Pancreas (tissue), 10 donors: Measurements from ENCODE around the gene LMX1A. TPM values are rescaled to one million over a fixed set of nuclear protein-coding genes. Genes with fewer than 3 reads are reported as not detected.

Experiments
- ATAC-seq, 4 donors: fragments of 200-7000 bp; cut with Tn5 transposase; one replicate each; pipeline versions ENCODE4 v1.8.0 to v1.9.1; 2020; ENCODE audit warnings: mild to moderate bottlenecking in 4 of 4, moderate library complexity in 4 of 4
- DNase-seq, 6 donors: peaks; one replicate each; pipeline ENCODE4 v3.0.0-alpha.2; 2020
- FAIRE-seq: peaks from 2 replicates; lab custom pipeline; 2012; peaks lifted over from hg19 to GRCh38; lab: Jason Lieb, UNC
- H3K27ac ChIP-seq, 4 donors: fragments of 200-600 bp; sonication (generic); 1 replicate in 3 of 4; 2 replicates in 1 of 4; pipeline versions ENCODE4 v1.5.0 to v1.8.0; 2020
- H3K27me3 ChIP-seq, 4 donors: fragments of 200-600 bp; one replicate each; pipeline ENCODE4 v1.8.0; 2021
- H3K36me3 ChIP-seq, 3 donors: fragments of 200-600 bp; sonication (generic) in 1 of 3; one replicate each; pipeline versions ENCODE4 v1.5.0 to v1.8.0; 2020 to 2021
- H3K4me1 ChIP-seq, 3 donors: fragments of 200-600 bp; one replicate each; pipeline ENCODE4 v1.8.0; 2021
- H3K4me3 ChIP-seq, 4 donors: fragments of 200-600 bp; sonication (generic) in 2 of 4; one replicate each; pipeline versions ENCODE4 v1.5.0 to v1.8.0; 2020 to 2021
- H3K9me3 ChIP-seq, 4 donors: fragments of 200-600 bp; one replicate each; pipeline ENCODE4 v1.8.0; 2021
- WGBS, 2 donors: extraction: QIAGEN DNeasy Blood & Tissue Kit; methylation state at CpG; one replicate each; pipeline ENCODE4 v1.1.7; 2013; 5-methylcytosine and 5-hydroxymethylcytosine counted together
- intact Hi-C, 3 donors: fragments of 100-400 bp; cut with DNase I; formaldehyde crosslinking; loops; one replicate each; pipeline versions ENCODE4 v1.11.1 to v1.14.2; 2022
- polyA plus RNA-seq, 2 donors: library from polyadenylated mRNA; stranded (reverse); fragments of 200-250 nt; gene quantifications; one replicate each; pipeline ENCODE4 v1.2.3, GENCODE V29; 2013
- total RNA-seq, 6 donors: library from RNA; stranded (reverse); fragmentation: NEBNext Ultra II Directional in 4 of 6; extraction: Animal tissue kit (Norgen Biotek cat#: 25700) in 4 of 6; gene quantifications; one replicate each; pipeline versions ENCODE4 v1.2.1 to v1.2.4, GENCODE V29; 2021 to 2023
- TF ChIP-seq, protein P1 (sequence below), 4 donors: fragments of 200-600 bp; sonication (generic) in 3 of 4; IDR thresholded peaks; one replicate each; pipeline versions ENCODE4 v1.5.0 to v1.8.0; 2021; ENCODE audit warnings: antibody characterized with exemption in 4 of 4
- donor health status: healthy with polysubstance abuse.
- donor health status: DM: no; HTN: no; CAD: no; lungs with moderate emphysema.
- donor health status: DM: no; HTN: no; CAD: no.
- donor health status: control.
- donor health status: control.
- donor health status: Bipolar disorder and iron deficiency.
- donor health status: DM: yes; HTN: yes; CAD: no.
- donor health status: DM: no; HTN: no; CAD: no.
- donor health status: DM: no; HTN: no; CAD: no.
- donor health status: DM: yes; HTN: yes; CAD: no.

Gene LMX1A
- total and polyA plus RNA-seq, 8 donors = 0.11 TPM; not detected in 7

DNA sequence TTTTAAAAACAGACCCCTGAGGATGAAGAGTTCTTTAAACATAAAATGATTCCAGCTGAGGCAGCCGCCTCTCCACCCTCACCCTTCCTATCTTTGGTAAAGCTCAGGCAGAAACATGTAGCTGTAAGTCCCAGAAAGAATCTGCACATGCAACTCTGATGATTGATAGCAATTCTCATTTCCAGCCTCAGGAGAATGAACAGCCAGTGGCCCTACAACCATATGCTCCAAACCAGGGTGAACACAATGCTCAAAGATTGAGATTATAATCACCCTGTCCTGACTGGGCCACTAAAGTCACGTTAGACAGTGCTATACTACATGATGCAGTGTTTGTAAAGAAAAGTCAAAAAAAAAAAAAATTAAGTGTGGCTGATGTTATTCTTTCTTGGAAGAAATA lies 80.2 kb downstream of the LMX1A start:
- FAIRE-seq = no peak
- intact Hi-C loops = no loop called here
- TF ChIP-seq, protein P1, sequence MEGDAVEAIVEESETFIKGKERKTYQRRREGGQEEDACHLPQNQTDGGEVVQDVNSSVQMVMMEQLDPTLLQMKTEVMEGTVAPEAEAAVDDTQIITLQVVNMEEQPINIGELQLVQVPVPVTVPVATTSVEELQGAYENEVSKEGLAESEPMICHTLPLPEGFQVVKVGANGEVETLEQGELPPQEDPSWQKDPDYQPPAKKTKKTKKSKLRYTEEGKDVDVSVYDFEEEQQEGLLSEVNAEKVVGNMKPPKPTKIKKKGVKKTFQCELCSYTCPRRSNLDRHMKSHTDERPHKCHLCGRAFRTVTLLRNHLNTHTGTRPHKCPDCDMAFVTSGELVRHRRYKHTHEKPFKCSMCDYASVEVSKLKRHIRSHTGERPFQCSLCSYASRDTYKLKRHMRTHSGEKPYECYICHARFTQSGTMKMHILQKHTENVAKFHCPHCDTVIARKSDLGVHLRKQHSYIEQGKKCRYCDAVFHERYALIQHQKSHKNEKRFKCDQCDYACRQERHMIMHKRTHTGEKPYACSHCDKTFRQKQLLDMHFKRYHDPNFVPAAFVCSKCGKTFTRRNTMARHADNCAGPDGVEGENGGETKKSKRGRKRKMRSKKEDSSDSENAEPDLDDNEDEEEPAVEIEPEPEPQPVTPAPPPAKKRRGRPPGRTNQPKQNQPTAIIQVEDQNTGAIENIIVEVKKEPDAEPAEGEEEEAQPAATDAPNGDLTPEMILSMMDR (IDR thresholded peaks at IDR 0.05) = no peak
- Histone ChIP-seq H3K4me1 (no peaks in the 10 kb centered on the region), H3K9me3 (no peaks in the 10 kb centered on the region), H3K27ac (no peak overlapping the region), H3K36me3 (no peaks in the 10 kb centered on the region), H3K4me3 (no peak overlapping the region), H3K27me3 (no peaks in the 10 kb centered on the region)
- WGBS, 2 donors = 57 to 73% methylated on average over 2 of the region's 2 CpGs
- no peak for ATAC-seq
- DNase-seq = no peak

DNA sequence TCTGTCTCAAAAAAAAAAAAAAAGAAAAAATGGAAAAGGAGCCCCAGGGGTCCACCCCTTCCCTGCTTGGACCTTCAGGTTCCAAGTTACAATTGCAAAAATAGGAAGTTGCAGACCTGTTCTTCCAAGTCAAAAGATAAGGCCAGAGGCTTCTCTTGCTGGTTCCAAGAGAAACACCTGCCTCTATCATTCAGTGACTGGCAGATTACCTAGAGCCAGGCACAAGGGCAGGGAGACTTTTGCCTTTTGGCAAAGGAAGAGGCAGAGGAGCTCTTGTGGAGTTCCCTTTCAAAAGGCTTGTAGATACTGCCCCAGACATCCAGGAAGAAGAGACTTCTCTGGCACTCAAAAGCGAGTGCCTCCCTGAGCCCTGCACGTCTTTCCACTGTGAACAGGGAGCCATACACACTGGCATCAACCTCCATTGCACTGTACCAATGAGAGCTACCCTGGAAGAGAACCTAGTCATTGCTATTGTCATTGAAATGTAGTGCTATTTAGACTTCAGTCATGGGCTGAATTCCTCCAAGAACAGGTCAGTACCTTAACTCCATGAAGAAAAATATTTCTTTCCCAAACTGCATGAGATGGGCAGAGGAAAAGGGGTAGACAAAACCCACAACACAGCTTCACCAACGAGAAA lies 91.2 kb downstream of the LMX1A start:
- WGBS, 2 donors = 67 to 75% methylated on average over 3 of the region's 3 CpGs
- H3K27ac ChIP-seq = no peak overlapping the region
- no peaks in the 10 kb centered on the region for H3K36me3 ChIP-seq
- no peaks in the 10 kb centered on the region for H3K9me3 ChIP-seq
- intact Hi-C loops = no loop called here
- DNase-seq (no peak), FAIRE-seq (no peak), ATAC-seq (no peak)
- no peak overlapping the region for H3K4me3 ChIP-seq
- H3K4me1 ChIP-seq = no peaks in the 10 kb centered on the region
- peaks cover 0 to 4% (median 0%) of the 10 kb centered on the region in 4 donors for H3K27me3 ChIP-seq
- TF ChIP-seq, protein P1 (IDR thresholded peaks at IDR 0.05) = no peak

DNA sequence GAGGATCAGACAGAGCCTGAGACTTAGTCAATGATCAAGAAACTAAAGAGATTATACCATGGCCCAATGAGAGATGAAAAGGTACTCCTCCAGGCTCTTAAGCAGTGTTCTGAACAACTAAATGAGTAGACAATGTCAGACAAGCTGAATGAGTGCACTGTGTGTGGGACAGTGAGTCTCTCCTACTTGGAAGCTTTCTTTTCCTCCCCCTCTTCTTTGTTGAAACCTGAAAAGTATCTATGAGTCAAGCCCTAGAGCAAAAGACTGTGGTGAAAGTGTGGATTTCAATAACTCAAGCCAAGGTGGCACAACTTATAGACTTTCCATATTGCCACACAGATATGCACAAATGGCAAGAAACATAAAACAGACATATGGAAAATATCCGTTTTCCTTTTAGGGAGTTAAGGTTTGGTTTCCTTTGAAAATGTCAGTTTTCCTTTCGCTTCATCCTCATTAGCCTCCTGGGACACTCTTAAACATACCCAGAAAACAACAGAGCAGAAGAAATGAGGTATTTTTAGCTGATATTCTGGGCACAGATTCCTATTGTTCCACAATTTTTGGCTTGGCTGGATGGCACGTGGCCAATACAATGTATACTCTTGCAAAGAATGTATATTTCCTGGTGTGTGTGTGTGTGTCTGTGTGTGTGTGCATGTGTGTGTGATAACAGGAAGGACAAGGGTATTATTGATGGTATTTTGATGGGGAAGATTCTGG lies 96.6 kb downstream of the LMX1A start:
- WGBS, 2 donors = 61 to 62% methylated on average over 3 of the region's 3 CpGs
- Histone ChIP-seq H3K27ac (no peak overlapping the region), H3K9me3 (no peaks in the 10 kb centered on the region), H3K4me1 (peaks cover 0 to 11% (median 5%) of the 10 kb centered on the region in 3 donors), H3K4me3 (no peak overlapping the region), H3K36me3 (no peaks in the 10 kb centered on the region), H3K27me3 (peaks cover 0 to 4% (median 0%) of the 10 kb centered on the region in 4 donors)
- FAIRE-seq = no peak
- DNase-seq = no peak
- no peak for ATAC-seq
- intact Hi-C loops = loop anchor here in 1 of 3 donors (5.0 kb wide), 1 partner anchor 107 kb away; no protein-coding TSS in a partner anchor
- TF ChIP-seq, protein P1 (IDR thresholded peaks at IDR 0.05) = no peak

DNA sequence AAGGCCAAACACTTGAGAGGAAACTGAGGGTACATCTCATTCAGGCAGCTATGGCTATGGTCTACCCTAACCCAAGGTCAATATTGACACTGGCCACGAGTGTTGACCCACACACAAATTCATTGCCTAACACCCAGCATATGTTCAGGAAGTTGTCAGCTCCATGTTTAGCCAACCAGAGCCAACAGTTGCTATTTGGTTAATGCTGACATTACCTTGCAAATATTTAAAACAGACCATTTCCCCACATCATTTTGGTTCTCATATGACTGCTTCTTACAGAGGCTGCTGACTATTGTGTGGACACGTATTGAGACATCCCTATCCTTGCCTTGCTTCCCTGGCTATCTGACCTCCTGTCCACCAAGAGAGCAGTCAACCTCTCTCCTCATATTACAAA lies 97.3 kb downstream of the LMX1A start:
- no peak for FAIRE-seq
- TF ChIP-seq, protein P1 (IDR thresholded peaks at IDR 0.05) = no peak
- WGBS, 2 donors = 29 to 35% methylated on average over 2 of the region's 2 CpGs

More for the DNA sequence above, 97.3 kb downstream of the LMX1A start:
- ATAC-seq = peak; percentile 57 to 81 (median 78)
- Histone ChIP-seq H3K4me3 (no peak overlapping the region), H3K36me3 (no peaks in the 10 kb centered on the region), H3K27me3 (peaks cover 0 to 4% (median 0%) of the 10 kb centered on the region in 4 donors), H3K27ac (no peak overlapping the region), H3K4me1 (peaks cover 0 to 11% (median 5%) of the 10 kb centered on the region in 3 donors), H3K9me3 (no peaks in the 10 kb centered on the region)
- peak in 2 of 6 donors; percentile 13 to 18 for DNase-seq
- intact Hi-C loops = loop anchor here in 1 of 3 donors (5.0 kb wide), 1 partner anchor 108 kb away; no protein-coding TSS in a partner anchor
